NCI-H2029 treated with DMSO at 0.1 percent for 48 hours (cell line): Measurements from ENCODE around the gene TMEM47.

Source experiments
- DNase-seq: peaks from one replicate; lab custom pipeline; 2025; lab: John Stamatoyannopoulos, UW

Gene TMEM47

GRCh38 chrX:34656842-34657725, at the start of gene TMEM47:
TMEM47 (minus strand) TSS chrX:34657285; CDS start chrX:34657029, 256 bp downstream.
- no peak for DNase-seq

DNA sequence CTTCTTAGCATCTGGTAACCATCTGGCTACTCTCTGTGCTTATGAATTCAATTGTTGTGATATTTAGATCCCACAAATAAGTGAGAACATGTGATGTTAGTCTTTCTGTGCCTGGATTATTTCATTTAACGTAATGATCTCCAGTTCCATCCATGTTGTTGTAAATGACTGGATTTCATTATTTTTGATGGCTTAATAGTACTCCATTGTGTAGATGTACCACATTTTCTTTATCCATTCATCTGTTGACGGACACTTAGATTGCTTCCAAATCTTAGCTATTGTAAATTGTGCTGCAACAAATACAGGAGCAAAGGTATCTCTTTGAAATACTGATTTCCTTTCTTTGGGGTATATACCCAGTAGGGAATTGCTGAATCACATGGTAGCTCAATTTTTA, 30.0 kb upstream of the TMEM47 start:
- DNase-seq = no peak

GRCh38 chrX:34659575-34659974, 2.5 kb upstream of the TMEM47 start:
- no peak for DNase-seq

GRCh38 chrX:34658326-34658725, 1.2 kb upstream of the TMEM47 start:
- no peak for DNase-seq

DNA sequence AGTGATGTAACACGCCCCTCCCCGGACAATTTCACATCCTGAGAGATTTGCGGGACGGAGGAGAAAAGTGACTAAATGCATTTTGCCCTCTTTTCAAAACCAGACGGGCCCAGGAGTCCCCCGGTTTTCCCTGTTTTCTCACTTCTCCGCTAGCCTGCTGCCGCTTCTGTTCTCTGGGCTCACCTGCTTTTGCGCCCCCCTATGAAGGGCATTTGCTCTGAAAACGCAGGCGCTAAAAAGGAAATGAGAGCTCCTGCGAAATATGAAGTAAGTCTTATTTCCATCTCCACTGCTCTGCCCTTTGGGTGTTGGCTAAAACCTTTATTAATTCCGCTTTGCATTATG, 613 bp upstream of the TMEM47 start:
- DNase-seq = no peak

DNA sequence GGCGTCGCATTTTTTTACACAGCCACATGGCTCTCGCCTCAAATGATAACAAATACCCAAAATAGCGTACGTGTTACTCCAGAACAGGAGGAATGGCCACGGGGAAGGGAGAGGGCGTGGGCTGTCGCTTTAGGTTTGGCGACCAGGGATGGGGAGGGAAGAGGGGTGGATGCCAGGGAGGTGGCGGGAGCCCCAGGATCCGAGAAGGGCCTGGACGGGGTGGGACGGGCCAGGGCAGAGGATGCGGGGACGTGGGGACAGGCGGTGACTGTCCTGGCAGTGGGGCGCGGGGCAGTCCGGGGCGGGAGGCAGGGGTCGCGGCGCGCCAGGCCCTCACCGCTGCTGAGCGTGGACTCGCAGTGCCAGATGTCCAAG, 631 bp downstream of the TMEM47 start:
- no peak for DNase-seq

GRCh38 chrX:34655501-34656455, 1.3 kb downstream of the TMEM47 start:
- no peak for DNase-seq

GRCh38 chrX:34654696-34655490, 2.2 kb downstream of the TMEM47 start:
- no peak for DNase-seq

- no peak for DNase-seq
Observed at GRCh38 chrX:34653811-34654210, 3.3 kb downstream of the TMEM47 start.

GRCh38 chrX:34642849-34643248, 14.2 kb downstream of the TMEM47 start:
- DNase-seq = no peak

DNA sequence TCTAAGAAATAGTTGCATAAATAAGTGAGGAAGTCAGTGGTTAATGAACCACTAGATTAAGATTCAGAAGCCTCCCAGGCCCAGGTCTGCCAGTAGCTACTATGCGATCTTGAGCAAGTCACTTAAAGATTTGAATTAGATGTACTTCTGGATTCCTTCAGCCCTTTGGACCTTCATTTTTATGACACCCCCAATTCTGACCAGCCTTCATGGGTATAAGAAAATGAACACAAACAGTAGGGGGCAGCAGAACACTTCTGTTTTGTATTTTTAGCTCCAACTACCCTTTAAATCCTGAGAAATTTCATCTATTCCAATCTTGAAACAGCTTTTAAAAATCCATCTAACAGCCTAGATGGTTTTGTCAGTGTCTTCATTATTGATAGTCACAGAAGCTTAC, 19.0 kb downstream of the TMEM47 start:
- no peak for DNase-seq

DNA sequence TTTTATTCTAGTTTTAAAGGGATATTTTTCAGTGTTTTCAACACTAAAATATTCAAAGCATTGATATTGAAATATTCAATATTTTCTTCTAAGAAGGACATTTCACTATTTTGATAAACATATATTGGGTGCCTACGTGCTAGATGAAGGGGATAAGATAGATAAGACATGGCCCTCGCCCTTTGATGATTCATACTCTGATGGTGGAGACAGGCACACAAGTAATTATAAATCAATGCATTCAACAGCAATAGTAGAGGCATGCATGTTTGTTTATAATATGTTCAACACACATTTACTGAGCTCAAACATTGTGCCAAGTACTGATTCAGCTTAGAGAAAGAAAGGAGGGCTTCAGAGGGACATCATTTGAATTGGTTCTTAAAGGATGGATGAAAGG, 22.7 kb downstream of the TMEM47 start:
- no peak for DNase-seq

DNA sequence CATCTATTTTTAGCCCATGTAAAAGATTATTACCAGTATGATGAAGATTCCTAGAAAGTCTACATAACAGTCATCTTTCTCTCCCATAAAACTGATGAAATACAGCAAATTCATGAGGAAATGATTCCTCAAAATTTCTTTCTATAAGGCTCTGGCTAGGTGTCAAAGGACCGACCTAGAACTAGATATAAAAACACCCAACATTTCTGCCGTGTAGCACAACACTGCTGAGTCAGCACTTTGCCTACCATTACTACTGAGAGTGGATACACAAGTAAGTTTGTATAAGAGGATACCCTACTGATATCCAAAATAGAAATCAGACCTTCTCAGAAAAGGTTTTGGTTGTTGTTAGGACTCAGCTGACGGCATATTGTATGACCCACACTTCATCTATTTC, 24.7 kb downstream of the TMEM47 start:
- DNase-seq = no peak

DNA sequence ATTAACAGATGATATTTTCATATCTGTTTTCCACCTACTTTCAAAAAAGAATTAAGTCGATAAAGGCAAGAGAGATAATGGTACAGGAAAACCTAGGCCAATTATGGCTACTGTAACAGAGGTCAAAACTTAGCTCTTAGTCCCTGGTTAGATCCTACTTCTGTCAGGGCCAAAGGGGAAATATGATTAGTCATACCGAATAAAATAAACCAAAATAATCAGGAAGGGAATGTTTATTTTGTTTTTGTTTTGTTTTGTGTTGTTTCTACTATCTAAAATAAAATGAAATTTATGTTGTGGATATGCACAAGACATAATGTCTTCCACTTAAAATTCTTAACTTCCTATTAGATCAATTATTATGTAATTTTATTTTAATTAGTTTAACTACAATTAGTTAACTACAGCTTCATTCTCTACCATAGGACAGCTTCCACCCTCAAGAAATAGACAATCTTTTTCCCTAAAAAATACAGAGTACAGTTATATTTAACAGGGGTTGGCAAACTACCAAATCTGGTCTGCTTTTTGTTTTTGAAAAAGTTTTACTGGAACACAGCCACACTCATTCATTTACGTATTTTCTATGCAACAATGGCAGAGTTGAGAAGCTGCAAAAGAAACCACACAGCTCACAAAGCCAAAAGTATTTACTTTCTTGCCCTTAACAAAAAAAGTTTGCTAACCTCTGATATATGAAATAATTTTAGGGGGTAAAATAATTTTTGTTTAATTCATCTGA, 25.4 kb downstream of the TMEM47 start:
- no peak for DNase-seq

GRCh38 chrX:34629572-34629971, 27.5 kb downstream of the TMEM47 start:
- no peak for DNase-seq

DNA sequence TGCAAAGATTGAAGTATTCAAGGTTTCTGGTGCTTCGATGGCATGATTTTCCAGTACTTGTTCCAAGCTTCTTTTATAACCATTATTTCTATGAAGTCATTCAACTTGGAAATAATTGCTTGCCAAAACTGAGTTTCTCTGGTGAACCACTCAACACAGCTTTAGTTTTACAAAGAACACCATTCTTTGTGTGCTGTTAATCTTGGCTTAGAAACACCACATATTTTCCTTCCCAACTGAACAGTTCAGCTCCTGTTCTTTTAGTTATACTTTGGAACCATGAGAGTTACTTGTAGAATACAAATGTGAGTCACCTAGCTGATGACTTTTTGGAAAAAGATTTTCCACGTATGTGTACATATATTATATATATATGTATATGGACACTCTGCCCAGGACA, 32.7 kb downstream of the TMEM47 start:
- no peak for DNase-seq

- no peak for DNase-seq
Observed at GRCh38 chrX:34619920-34620319, 37.2 kb downstream of the TMEM47 start.

DNA sequence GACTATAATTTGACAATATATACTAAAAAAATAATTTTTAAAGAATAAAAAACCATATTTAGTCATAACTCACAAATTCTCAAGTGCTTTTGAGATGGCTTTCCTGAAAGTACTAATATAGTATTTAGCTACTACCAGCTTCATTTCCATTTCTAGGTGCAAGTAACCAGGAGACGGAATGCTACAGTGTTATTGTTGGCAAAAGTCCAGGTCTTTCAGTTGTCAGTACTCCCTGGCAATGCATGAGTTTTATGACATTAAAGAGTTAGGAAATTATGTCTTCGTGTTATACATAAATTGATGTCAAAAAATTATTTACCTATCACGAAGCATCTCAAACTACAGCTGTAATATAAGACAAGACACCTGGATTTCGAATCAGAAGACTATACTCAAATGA, 45.0 kb downstream of the TMEM47 start:
- no peak for DNase-seq

GRCh38 chrX:34598362-34598761, 58.7 kb downstream of the TMEM47 start:
- DNase-seq = no peak

DNA sequence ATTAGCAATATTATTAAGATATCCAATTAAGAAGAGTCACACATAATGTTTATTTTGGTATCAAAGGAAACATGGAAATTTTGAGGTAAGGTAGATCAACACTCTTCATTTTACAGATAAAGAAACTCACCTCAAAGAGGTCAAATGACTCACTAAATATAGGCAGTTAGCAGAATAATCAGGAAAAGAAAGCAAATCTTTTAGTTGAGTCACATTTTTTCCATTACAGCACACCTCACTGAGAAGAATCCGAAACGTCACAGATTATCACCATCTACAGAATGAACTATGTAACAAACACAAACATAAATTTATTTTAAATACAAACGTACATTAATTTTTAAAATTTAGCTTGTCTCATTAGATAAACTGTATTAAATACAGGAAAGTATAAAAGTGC, 70.1 kb downstream of the TMEM47 start:
- no peak for DNase-seq

GRCh38 chrX:34586346-34586911, 70.7 kb downstream of the TMEM47 start:
- DNase-seq = no peak
